HFF-Myc (cell line): Measurements from ENCODE around the gene SPTAN1.
"Not testable (repeated sequence)": the region's sequence is repeated elsewhere in the genome, so short reads cannot be mapped to it uniquely, and the experiment has no call there.

Source experiments
- DNase-seq: peaks from one replicate; pipeline ENCODE4 v3.0.0-alpha.2; 2011; ENCODE audit warnings: low read depth; ENCODE audit errors: extremely low read depth
- H3K4me3 ChIP-seq: replicated peaks from 2 replicates; pipeline ENCODE4 v1.5.1; 2011; ENCODE audit warnings: low read depth, mild to moderate bottlenecking, control low read depth, low read length
- CTCF ChIP-seq: IDR thresholded peaks from 2 replicates; pipeline ENCODE4 v1.5.1; 2012; ENCODE audit warnings: mild to moderate bottlenecking, low read depth, low read length, control low read depth; ENCODE audit errors: missing control alignments

The SPTAN1 gene

GRCh38 chr9:128579194-128579593, 26.8 kb downstream of the SPTAN1 start:
- no peak overlapping the region for H3K4me3 ChIP-seq
- no peak for TF ChIP-seq CTCF
- DNase-seq, result no peak

- no peak overlapping the region for H3K4me3 ChIP-seq
- DNase-seq, result no peak
- TF ChIP-seq CTCF, result no peak
Observed at GRCh38 chr9:128580731-128581130, 28.3 kb downstream of the SPTAN1 start.

GRCh38 chr9:128585155-128585554, 32.8 kb downstream of the SPTAN1 start:
- H3K4me3 ChIP-seq, DNase-seq: not testable (repeated sequence)

- not testable (repeated sequence) for DNase-seq, H3K4me3 ChIP-seq
Observed at GRCh38 chr9:128586934-128587333, 34.5 kb downstream of the SPTAN1 start.

- H3K4me3 ChIP-seq, result no peak overlapping the region
- no peak for TF ChIP-seq CTCF
- no peak for DNase-seq
Observed at GRCh38 chr9:128587453-128587852, 35.1 kb downstream of the SPTAN1 start.

- H3K4me3 ChIP-seq, result no peak overlapping the region
- no peak for TF ChIP-seq CTCF
- no peak for DNase-seq
Observed at GRCh38 chr9:128588581-128589233, 36.3 kb downstream of the SPTAN1 start.

GRCh38 chr9:128593039-128593438, 40.7 kb downstream of the SPTAN1 start:
- no peak for DNase-seq
- TF ChIP-seq CTCF, result no peak
- no peak overlapping the region for H3K4me3 ChIP-seq

GRCh38 chr9:128593856-128594255, 41.5 kb downstream of the SPTAN1 start:
- TF ChIP-seq CTCF, result no peak
- DNase-seq, result no peak
- no peak overlapping the region for H3K4me3 ChIP-seq
